ENCODE data around the gene DDX51. TPM values are rescaled to one million over a fixed set of nuclear protein-coding genes. Genes with fewer than 3 reads are reported as not detected.

Gene DDX51
- total RNA-seq, 2 donors from 2014 or later: 18.3 to 23.4 TPM

DNA sequence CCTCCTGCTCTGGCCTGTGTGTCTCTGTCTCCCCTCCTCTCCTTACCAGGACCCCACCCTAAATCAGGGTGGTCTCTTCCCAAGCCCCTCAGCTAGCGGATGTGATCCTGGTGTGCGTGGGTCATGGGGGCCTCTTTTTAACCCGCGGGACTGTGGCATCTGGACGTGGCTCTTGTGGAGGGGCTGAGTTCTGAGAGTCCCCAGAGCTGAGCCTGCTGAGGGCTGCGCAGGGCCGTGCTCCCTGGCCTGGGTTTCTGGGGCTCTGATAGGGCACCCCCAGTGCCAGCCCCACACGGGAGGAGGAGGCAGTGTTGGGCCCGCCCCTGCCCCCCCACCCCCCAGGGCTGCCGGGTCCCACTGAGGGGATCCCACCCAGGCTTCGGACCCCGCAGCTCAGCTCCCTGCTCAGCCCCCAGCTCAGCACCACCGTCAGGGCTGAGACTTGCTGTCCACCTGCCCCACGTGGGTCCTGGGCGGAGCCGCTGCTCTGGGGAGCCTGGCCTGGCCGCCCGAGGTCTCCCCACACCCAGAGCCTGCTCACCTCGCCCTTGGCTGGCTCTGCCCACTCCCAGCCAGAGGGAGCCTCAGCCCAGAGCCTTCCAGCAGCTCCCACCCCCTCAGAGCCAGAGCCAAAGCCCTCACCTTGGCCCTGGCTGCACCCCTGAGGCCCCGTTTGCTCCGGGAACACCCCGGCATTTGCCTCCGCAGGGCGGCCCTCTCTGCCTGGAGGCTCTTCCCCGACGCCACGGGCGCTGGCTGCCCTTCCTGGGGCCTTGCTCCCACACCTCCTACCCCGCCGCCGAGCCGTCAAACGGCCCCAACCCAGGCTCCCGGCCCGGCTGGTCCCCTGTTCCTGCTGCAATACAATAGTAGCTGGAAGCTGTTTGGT lies 31.6 kb upstream of the DDX51 start:
- Mint-ChIP-seq H3K27ac (no peak overlapping the region), H3K36me3 (ENCODE audit: insufficient read depth in 2 of 2) (no peaks in the 10 kb centered on the region), H3K9me3 (no peaks in the 10 kb centered on the region), H3K4me1 (ENCODE audit: low read depth) (peaks cover 41% of the 10 kb centered on the region), H3K27me3 (ENCODE audit: low read depth) (peaks cover 12% of the 10 kb centered on the region), H3K4me3 (no peak overlapping the region)
- DNase-seq: no peak
- ATAC-seq (replicated peaks in 1 of 2): no peak

DNA sequence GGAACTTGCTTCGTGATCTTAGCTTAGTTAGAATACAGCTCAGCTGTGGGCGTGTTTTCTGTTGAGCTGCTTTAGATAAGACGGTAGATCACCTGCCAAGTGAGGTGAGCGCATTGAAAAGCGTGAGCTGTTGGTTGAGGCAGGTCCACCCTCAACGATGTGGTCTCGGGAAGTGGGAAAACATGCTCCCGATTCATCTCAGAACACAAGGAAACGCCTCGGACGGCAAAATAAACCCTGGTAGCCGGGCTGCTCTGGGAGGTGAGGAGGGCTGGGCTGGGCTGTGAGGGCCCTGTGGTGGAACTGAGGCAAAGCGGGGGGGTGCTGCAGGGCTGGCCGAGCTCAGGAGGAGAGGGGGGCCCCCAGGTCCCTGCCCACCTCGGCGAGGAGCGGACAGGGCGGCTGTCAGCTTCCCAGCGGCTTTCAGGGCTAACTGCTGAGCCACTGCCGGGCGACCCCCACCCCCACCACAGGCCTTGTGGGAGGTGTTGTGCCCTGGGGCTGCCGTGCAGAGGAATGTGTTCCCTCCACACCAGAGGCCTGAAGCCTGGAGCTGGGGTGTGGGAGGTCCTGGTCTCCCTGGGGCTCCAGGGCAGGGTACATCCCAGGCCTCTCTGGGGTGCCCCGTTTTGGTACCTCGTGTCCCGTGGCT lies 30.8 kb upstream of the DDX51 start:
- DNase-seq: no peak
- no peak overlapping the region for H3K4me3 Mint-ChIP-seq
- H3K4me1 Mint-ChIP-seq (ENCODE audit: low read depth): peaks cover 41% of the 10 kb centered on the region
- ATAC-seq (replicated peaks in 1 of 2): no peak
- H3K27me3 Mint-ChIP-seq (ENCODE audit: low read depth): peaks cover 12% of the 10 kb centered on the region
- H3K27ac Mint-ChIP-seq: no peak overlapping the region
- no peaks in the 10 kb centered on the region for H3K9me3 Mint-ChIP-seq
- H3K36me3 Mint-ChIP-seq (ENCODE audit: insufficient read depth in 2 of 2): no peaks in the 10 kb centered on the region

DNA sequence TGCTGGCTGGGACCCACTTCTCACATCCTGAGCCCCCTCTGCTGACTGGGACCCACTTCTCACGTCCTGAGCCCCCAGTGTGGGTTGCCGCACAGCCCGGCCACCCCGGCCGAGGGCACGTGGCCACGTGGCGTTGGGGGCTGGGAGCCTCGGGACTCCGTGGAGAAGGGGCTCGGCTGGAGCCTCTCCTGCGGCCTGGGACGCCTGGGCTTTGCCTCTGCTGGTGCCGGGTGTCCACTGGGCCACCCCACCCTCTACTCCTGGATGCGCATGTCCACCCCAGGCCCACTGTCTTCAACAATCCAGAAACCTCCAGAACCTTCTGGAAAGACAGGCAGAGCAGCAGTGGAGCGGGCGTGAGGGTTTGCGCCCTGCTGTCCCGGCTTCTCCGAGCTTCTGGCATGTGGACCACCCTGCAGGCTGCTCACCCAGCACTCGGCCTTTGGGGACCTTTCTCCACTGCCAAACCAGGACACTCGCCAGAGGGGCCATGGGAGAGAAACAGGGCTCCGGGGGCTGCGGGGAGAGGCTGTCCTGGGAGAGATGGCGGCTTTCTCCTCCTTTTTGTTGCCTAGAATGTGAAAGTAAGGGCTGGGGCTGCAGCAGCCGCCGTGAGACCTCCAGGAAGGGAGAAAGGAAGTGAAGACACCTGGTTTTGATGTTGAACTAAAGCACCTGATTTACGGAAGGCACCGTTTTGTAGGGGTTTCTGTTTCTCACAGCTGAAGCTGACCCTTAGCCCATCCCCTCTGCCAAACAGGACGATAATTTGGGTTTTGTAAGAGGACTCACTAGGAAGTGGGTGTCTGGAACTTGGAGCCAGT lies 30.1 kb upstream of the DDX51 start:
- Mint-ChIP-seq H3K27me3 (ENCODE audit: low read depth) (peaks cover 12% of the 10 kb centered on the region), H3K4me1 (ENCODE audit: low read depth) (peaks cover 35% of the 10 kb centered on the region), H3K4me3 (no peak overlapping the region), H3K36me3 (ENCODE audit: insufficient read depth in 2 of 2) (no peaks in the 10 kb centered on the region), H3K27ac (no peak overlapping the region), H3K9me3 (no peaks in the 10 kb centered on the region)
- ATAC-seq (replicated peaks in 1 of 2) (no peak), DNase-seq (no peak)

DNA sequence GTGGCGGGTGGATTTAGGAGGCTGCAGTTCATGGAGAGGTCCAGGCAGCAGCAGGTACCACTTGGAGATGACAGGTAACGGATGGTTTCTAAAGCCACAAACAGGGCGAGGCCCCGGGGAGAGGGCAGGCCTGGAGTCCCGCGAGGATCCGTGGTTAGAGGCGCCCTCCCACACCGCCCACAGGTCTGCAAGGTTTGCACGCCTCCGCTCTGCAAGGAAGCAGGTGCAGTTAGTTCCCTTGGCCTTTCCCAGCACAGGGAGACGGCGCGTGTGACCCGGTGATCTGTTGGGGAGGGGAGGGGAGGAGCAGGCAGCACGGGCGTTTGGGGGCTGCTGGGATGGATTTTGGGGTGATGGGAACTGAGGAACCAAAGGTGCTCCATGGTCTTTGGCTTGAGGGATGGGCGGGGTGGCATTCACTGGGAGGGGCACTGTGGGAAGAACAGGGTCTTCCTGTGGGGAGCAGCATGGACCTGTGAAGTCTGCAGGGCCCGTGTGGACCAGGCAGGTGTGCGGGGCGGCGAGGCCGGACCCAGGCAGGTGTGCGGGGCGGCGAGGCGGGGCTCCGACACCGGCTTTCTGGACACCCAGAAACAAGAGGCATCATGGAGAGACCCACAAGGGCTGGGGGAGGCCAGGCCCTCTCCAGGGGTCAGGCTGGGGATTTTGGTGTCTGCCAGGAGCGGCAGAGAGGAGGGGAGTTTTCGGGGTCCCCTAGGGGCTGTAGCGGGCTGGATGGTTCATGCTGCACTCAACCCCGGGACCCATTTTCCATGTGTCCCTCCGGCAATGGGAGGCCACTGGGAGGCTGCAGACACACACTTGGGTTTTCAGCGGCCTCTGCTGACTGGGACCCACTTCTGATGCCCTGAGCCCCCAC lies 29.3 kb upstream of the DDX51 start:
- Mint-ChIP-seq H3K27ac (no peak overlapping the region), H3K4me3 (no peak overlapping the region), H3K4me1 (ENCODE audit: low read depth) (peaks cover 26% of the 10 kb centered on the region), H3K36me3 (ENCODE audit: insufficient read depth in 2 of 2) (no peaks in the 10 kb centered on the region), H3K27me3 (ENCODE audit: low read depth) (peaks cover 12% of the 10 kb centered on the region), H3K9me3 (no peaks in the 10 kb centered on the region)
- DNase-seq: no peak
- no peak for ATAC-seq (replicated peaks in 1 of 2)

DNA sequence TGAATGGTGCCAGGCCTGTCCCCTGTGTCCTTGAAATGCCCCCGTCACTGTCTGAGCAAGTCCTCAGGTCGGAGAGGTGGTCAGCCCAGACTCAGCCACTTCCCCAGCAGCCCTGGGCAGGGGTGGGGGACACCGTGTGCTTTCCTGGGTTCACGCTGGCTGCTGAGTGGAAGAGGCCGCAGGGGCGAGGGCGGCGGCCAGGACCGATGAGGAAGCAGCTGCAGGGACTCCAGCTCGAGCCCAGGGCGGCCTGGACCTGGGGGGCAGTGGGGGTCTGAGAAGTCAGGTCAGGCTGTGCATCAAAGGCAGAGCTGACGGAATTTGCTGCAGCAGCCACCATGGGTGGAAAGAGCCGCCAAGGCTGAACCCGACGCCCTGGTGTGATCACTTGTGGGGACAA lies 28.5 kb upstream of the DDX51 start:
- DNase-seq: no peak
- Mint-ChIP-seq H3K9me3 (no peaks in the 10 kb centered on the region), H3K36me3 (ENCODE audit: insufficient read depth in 2 of 2) (no peaks in the 10 kb centered on the region), H3K27ac (no peak overlapping the region), H3K27me3 (ENCODE audit: low read depth) (peaks cover 12% of the 10 kb centered on the region), H3K4me1 (ENCODE audit: low read depth) (peaks cover 23% of the 10 kb centered on the region), H3K4me3 (no peak overlapping the region)
- ATAC-seq (replicated peaks in 1 of 2): no peak

DNA sequence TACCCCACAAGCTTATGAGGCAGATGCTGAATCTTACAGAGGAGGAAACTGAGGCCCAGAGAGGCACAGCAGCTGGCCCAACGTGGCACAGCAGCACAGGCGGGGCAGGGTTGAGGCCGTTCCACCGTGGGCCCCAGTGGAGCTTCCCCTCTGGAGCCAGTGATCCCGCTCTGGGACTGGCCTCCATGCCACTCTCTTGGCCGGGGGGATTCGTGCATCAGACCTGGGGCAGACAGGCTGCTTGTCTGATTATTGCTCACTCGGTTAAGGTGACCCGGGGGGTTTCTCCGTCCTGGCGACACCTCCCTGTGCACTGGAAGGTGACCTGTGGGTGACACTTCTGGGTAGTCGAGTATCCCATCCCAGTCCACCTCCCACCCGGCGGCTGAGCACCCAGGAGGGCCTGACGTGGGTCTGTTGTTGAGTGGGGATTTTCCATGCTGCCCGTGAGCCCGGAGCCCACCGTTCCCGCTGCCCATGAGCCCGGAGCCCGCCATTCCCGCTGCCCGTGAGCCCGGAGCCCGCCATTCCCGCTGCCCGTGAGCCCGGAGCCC lies 27.9 kb upstream of the DDX51 start:
- no peak for DNase-seq
- Mint-ChIP-seq H3K27me3 (ENCODE audit: low read depth) (peaks cover 12% of the 10 kb centered on the region), H3K4me3 (no peak overlapping the region), H3K4me1 (ENCODE audit: low read depth) (peaks cover 26% of the 10 kb centered on the region), H3K9me3 (peaks cover under 1% of the 10 kb centered on the region in 2 donors), H3K36me3 (ENCODE audit: insufficient read depth in 2 of 2) (no peaks in the 10 kb centered on the region), H3K27ac (no peak overlapping the region)
- ATAC-seq (replicated peaks in 1 of 2): no peak

DNA sequence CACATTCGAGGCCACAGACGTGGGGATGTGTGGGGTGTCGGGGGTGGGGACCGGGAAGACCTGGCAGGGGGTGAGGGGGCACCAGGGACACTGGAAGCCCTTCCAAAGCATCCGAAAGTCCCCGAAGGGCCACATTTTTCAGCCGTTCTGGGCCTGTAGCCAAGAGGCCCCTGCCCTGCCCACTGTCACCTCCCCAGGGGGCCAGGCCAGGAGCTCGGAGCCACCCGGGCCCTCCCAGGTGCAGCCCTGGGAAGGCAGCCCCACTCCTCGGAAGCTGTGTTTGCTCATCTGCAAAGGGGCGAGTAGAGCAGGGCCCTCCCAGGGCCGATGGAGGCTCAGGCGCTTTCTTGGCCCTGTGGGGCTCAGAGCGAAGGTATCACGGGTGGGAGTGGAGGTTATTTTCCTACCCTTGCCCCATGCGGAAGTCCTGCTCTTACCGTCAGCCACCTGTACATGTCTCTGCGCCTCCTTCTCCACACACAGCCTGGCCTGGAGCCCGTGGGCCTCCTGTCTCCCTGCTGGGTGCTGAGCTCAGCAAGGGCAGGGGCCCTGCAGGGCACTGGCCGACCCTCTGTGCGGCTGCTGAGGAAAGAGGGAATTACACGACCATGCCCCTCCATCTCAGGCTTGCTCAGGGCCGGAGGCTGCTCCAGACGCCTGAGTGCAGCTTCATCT lies 27.3 kb upstream of the DDX51 start:
- DNase-seq (no peak), ATAC-seq (replicated peaks in 1 of 2) (peak in 1 of 2 donors; percentile 20)
- H3K27me3 Mint-ChIP-seq (ENCODE audit: low read depth): peaks cover 12% of the 10 kb centered on the region
- peaks cover 26% of the 10 kb centered on the region for H3K4me1 Mint-ChIP-seq (ENCODE audit: low read depth)
- H3K27ac Mint-ChIP-seq: no peak overlapping the region
- H3K9me3 Mint-ChIP-seq: peaks cover 6% of the 10 kb centered on the region in 2 donors
- no peak overlapping the region for H3K4me3 Mint-ChIP-seq
- no peaks in the 10 kb centered on the region for H3K36me3 Mint-ChIP-seq (ENCODE audit: insufficient read depth in 2 of 2)

DNA sequence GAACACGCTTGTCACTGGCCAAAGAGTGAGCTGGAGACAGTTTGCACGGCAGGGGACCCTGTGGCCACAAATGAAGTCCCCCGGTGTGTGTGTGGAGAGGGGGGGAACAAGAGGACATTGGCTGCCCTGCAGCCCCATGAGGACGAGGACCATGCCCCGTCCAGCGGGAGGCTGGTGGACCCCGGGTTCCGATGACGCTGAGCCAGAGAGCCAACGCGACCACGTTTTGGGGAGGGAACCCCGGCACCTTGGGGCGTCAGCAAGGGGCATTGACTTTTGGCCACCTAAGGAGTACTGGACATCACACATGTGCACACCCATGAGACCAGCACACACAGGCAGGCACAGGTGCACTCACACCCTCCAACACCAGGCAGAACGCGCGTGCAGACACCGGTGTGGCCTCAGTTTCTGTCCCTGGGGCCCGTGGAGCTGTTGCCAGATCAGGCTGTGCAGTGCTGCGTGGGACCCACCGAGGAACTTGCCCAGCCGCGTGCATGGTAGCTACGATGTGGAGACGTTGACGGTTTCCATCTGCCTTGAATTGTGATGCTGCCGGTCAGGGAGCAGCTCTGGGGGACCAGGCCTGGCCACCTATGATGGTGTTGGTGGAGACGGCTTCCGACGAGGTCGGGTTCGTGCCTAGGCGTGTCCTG lies 26.6 kb upstream of the DDX51 start:
- H3K27me3 Mint-ChIP-seq (ENCODE audit: low read depth): peaks cover 12% of the 10 kb centered on the region
- ATAC-seq (replicated peaks in 1 of 2): no peak
- H3K9me3 Mint-ChIP-seq: peaks cover 6 to 9% of the 10 kb centered on the region in 2 donors
- peaks cover 26% of the 10 kb centered on the region for H3K4me1 Mint-ChIP-seq (ENCODE audit: low read depth)
- no peak overlapping the region for H3K4me3 Mint-ChIP-seq
- no peak overlapping the region for H3K27ac Mint-ChIP-seq
- DNase-seq: no peak
- peaks cover 2 to 4% of the 10 kb centered on the region in 2 donors for H3K36me3 Mint-ChIP-seq (ENCODE audit: insufficient read depth in 2 of 2)

DNA sequence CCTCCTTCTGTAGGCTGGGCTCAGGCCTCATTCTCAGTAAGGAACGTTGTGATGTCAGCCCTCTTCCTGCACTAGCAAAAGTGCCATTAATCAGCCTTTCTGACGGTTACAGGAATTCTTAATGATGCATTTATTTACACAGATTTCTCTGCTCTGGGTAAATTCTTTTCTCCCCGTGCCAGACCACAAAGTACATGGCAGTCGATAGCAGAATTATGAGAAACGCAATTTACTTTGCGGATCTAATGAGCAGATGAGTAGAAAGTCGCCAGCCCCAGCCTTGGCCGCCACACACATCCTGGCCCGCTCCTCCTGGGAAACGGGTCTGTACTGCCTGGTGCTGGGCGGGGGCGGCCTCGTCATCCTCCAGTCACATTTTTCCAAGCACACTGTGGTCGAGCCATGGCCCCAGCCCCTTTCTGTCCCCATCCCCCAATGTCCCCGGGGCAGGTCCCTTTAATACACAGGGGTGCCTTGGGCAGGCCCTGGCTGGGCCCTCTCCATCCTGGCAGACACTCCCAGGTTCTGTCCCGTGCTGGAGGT lies 26.0 kb upstream of the DDX51 start:
- Mint-ChIP-seq H3K9me3 (peaks cover 6 to 9% of the 10 kb centered on the region in 2 donors), H3K36me3 (ENCODE audit: insufficient read depth in 2 of 2) (peaks cover 2 to 4% of the 10 kb centered on the region in 2 donors), H3K27me3 (ENCODE audit: low read depth) (peaks cover 12% of the 10 kb centered on the region), H3K4me3 (no peak overlapping the region), H3K27ac (no peak overlapping the region), H3K4me1 (ENCODE audit: low read depth) (peaks cover 26% of the 10 kb centered on the region)
- no peak for DNase-seq
- ATAC-seq (replicated peaks in 1 of 2): no peak

DNA sequence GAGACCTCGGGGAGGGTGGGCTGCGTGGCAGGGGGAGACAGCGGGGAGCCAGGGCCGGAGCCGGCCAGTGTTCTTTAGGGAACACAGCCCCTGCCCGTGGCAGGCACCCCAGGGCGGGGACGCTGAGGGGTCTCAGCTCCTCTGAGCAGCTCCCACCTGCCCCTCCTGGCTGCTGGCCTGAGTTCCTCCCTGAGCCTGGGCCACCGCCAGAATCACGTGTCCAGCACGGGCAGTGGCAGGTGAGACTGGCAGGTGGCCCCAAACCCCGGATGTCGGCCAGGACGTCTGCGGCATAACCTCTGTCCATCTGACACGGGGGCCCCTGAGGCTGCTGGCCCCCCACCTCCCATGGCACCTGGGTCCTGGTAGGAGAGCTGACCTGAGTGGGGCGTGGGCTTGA lies 25.3 kb upstream of the DDX51 start:
- H3K4me3 Mint-ChIP-seq: no peak overlapping the region
- DNase-seq (no peak), ATAC-seq (replicated peaks in 1 of 2) (no peak)
- H3K27ac Mint-ChIP-seq: no peak overlapping the region
- peaks cover 16% of the 10 kb centered on the region for H3K27me3 Mint-ChIP-seq (ENCODE audit: low read depth)
- peaks cover 22% of the 10 kb centered on the region for H3K4me1 Mint-ChIP-seq (ENCODE audit: low read depth)
- peaks cover 6 to 9% of the 10 kb centered on the region in 2 donors for H3K9me3 Mint-ChIP-seq
- peaks cover 2 to 4% of the 10 kb centered on the region in 2 donors for H3K36me3 Mint-ChIP-seq (ENCODE audit: insufficient read depth in 2 of 2)

DNA sequence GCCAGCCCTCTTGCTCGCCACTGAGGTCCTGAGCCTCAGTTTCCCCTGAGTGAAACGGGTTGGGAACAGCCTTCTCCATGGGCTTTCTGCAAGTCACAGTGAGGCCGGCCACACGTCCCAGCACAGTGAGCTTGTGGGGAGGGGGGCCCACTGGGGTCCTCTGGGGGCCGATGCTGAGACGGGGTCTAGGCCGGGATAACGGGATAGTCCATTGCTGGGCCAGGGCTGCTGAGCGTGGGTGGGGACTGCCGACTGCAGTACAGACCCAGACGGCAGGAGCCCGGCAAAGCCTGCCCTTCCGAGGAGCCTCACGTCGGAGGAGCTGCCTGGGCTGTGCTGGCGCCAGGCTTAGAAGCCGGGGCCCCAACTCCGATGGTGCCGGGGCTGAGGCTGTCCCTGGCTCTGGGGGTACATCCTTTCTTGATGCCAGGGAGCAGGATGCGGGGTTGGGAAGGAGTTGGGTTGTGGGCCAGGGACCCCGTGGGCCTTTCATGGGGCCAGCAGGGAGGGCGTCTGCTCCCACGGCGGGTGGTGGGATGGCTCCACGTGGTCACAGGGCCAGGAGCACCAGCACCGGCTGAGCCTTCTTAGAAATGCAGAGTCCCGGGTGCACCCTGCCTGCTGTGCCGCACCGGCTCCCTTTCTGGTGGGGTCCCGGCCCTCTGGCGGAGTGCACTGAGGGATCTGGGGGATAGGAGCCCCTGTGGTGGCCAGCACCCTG lies 24.4 kb upstream of the DDX51 start:
- H3K9me3 Mint-ChIP-seq: peaks cover 6 to 9% of the 10 kb centered on the region in 2 donors
- H3K27me3 Mint-ChIP-seq (ENCODE audit: low read depth): peaks cover 21% of the 10 kb centered on the region
- H3K27ac Mint-ChIP-seq: no peak overlapping the region
- peaks cover 23% of the 10 kb centered on the region for H3K4me1 Mint-ChIP-seq (ENCODE audit: low read depth)
- peaks cover 2 to 4% of the 10 kb centered on the region in 2 donors for H3K36me3 Mint-ChIP-seq (ENCODE audit: insufficient read depth in 2 of 2)
- DNase-seq (no peak), ATAC-seq (replicated peaks in 1 of 2) (no peak)
- no peak overlapping the region for H3K4me3 Mint-ChIP-seq

All from activated T-cell treated with anti-CD3 and anti-CD28 coated beads, Interleukin-2, amount 50 U/mL, for 72 hours (primary cell).